Right renal pelvis (tissue), 4 donors: ENCODE data around the gene CEACAM16. TPM values are rescaled to one million over a fixed set of nuclear protein-coding genes. Genes with fewer than 3 reads are reported as not detected.
A peak's percentile ranks its signal among the peaks of the same experiment; 100 is the strongest.

ENCODE experiments used
- DNase-seq, 4 donors: peaks; one replicate each; pipeline ENCODE4 v3.0.0-alpha.2; 2013; ENCODE audit warnings: low read depth in 4 of 4, low spot score in 3 of 4, missing footprints in 1 of 4
- polyA plus RNA-seq, 4 donors: library from polyadenylated mRNA; unstranded; fragments of 120-200 nt; gene quantifications; one replicate each; pipeline ENCODE4 v1.2.1, GENCODE V29; 2013; ENCODE audit not compliant: insufficient read length in 4 of 4

CEACAM16 gene
- polyA plus RNA-seq, 4 donors = not detected

- DNase-seq = no peak
Measured at GRCh38 chr19:44741841-44742329, 42.9 kb downstream of the CEACAM16 start.

- DNase-seq = no peak
Measured at GRCh38 chr19:44742330-44743061, 43.5 kb downstream of the CEACAM16 start.

GRCh38 chr19:44744871-44745332, 46.0 kb downstream of the CEACAM16 start:
- no peak for DNase-seq

GRCh38 chr19:44745341-44745831, 46.4 kb downstream of the CEACAM16 start:
- no peak for DNase-seq

- DNase-seq = no peak
Measured at GRCh38 chr19:44745887-44746600, 47.1 kb downstream of the CEACAM16 start.

GRCh38 chr19:44746616-44746945, 47.6 kb downstream of the CEACAM16 start:
- DNase-seq = no peak

- DNase-seq = peak in 3 of 4 donors; percentile 56 to 82 (median 80)
Measured at GRCh38 chr19:44746946-44747738, 48.2 kb downstream of the CEACAM16 start.

- peak in 1 of 4 donors; percentile 39 for DNase-seq
Measured at GRCh38 chr19:44747739-44748425, 48.9 kb downstream of the CEACAM16 start.

GRCh38 chr19:44748426-44749254, 49.7 kb downstream of the CEACAM16 start, which contains the start of gene BCL3:
Gene BCL3 (plus strand): TSS chr19:44748708. CDS start chr19:44748791, 83 bp downstream.
- DNase-seq = no peak

GRCh38 chr19:44749292-44749691, 50.3 kb downstream of the CEACAM16 start:
- no peak for DNase-seq

GRCh38 chr19:44749994-44750393, 51.0 kb downstream of the CEACAM16 start:
- DNase-seq = no peak

- DNase-seq = no peak
Measured at GRCh38 chr19:44752123-44752815, 53.3 kb downstream of the CEACAM16 start.

- DNase-seq = no peak
Measured at GRCh38 chr19:44752816-44753625, 54.1 kb downstream of the CEACAM16 start.

GRCh38 chr19:44753626-44753931, 54.6 kb downstream of the CEACAM16 start:
- no peak for DNase-seq

- no peak for DNase-seq
Measured at GRCh38 chr19:44753932-44754749, 55.2 kb downstream of the CEACAM16 start.

GRCh38 chr19:44754750-44755080, 55.8 kb downstream of the CEACAM16 start:
- no peak for DNase-seq

GRCh38 chr19:44755219-44755618, 56.3 kb downstream of the CEACAM16 start:
- no peak for DNase-seq
